Fibroblast of lung (primary cell): Measurements from ENCODE around the gene ZSCAN2. TPM values are rescaled to one million over a fixed set of nuclear protein-coding genes. Genes with fewer than 3 reads are reported as not detected.

Experiments
- DNase-seq, 2 donors: peaks; one replicate each; pipeline versions ENCODE4 v3.0.0 to v3.0.0-alpha.2; 2010; ENCODE audit warnings: low read depth in 2 of 2
- H2AFZ ChIP-seq: 2 replicates; pipeline ENCODE4 v1.5.1; 2012; ENCODE audit warnings: low read length, control low read depth, inconsistent platforms
- H3K27ac ChIP-seq: 2 replicates; pipeline ENCODE4 v1.5.1; 2011; ENCODE audit warnings: low read length, control low read depth; ENCODE audit not compliant: insufficient read depth
- H3K27me3 ChIP-seq: 2 replicates; pipeline ENCODE4 v1.5.1; 2011; ENCODE audit warnings: mild to moderate bottlenecking, low read length; ENCODE audit not compliant: control insufficient read depth, insufficient read depth
- H3K36me3 ChIP-seq: 2 replicates; pipeline ENCODE4 v1.5.1; 2011; ENCODE audit warnings: low read length; ENCODE audit not compliant: control insufficient read depth, insufficient read depth
- H3K4me1 ChIP-seq: 2 replicates; pipeline ENCODE4 v1.5.1; 2011; ENCODE audit warnings: low read length; ENCODE audit not compliant: control insufficient read depth, insufficient read depth; ENCODE audit errors: extremely low read depth
- H3K4me2 ChIP-seq: 2 replicates; pipeline ENCODE4 v1.5.1; 2011; ENCODE audit warnings: low read length, control low read depth; ENCODE audit not compliant: insufficient read depth; ENCODE audit errors: extremely low read depth
- H3K4me3 ChIP-seq, 4 experiments: fragments of 200-600 bp in 1 of 4; sonication (generic) in 1 of 4; replicated peaks in 1 of 4; 2 replicates each; pipeline ENCODE4 v1.5.1; 2011 to 2016; ENCODE audit warnings: low read length in 4 of 4, low read depth in 3 of 4, mild to moderate bottlenecking in 3 of 4, control low read depth in 2 of 4, inconsistent platforms in 1 of 4, mixed read lengths in 1 of 4; ENCODE audit not compliant: insufficient read depth in 1 of 4; ENCODE audit errors: control extremely low read depth in 1 of 4
- H3K79me2 ChIP-seq: 2 replicates; pipeline ENCODE4 v1.5.1; 2012; ENCODE audit warnings: mild to moderate bottlenecking, low read length, inconsistent platforms; ENCODE audit not compliant: control insufficient read depth, insufficient read depth
- H3K9ac ChIP-seq: 2 replicates; pipeline ENCODE4 v1.5.1; 2011; ENCODE audit warnings: mild to moderate bottlenecking, low read length, control low read depth; ENCODE audit not compliant: insufficient read depth
- H3K9me3 ChIP-seq: 2 replicates; pipeline ENCODE4 v1.5.1; 2012; ENCODE audit warnings: low read depth, low read length; ENCODE audit not compliant: control insufficient read depth, insufficient read depth
- H4K20me1 ChIP-seq: 2 replicates; pipeline ENCODE4 v1.5.1; 2011; ENCODE audit warnings: low read length; ENCODE audit not compliant: control insufficient read depth, insufficient read depth; ENCODE audit errors: extremely low read depth
- EZH2 ChIP-seq: IDR thresholded peaks from 2 replicates; pipeline ENCODE4 v1.5.1; 2012; ENCODE audit warnings: low read length, control low read depth, mild to moderate bottlenecking; ENCODE audit errors: missing control alignments
- polyA plus RNA-seq, 2 donors: library from polyadenylated mRNA; depleted of rRNA in 1 of 2; stranded (reverse) in 1 of 2; unstranded in 1 of 2; fragments of >200 nt; gene quantifications; 2 replicates each; pipeline ENCODE4 v1.2.1, GENCODE V29; 2011 to 2012; ENCODE audit warnings: missing spikeins in 1 of 2
- total RNA-seq: library from RNA; depleted of rRNA; stranded (reverse); fragments of >200 nt; gene quantifications from 2 replicates; pipeline ENCODE4 v1.2.1, GENCODE V29; 2014
- TF ChIP-seq, protein P1 (sequence below), 2 donors: IDR thresholded peaks in 1 of 2; conservative IDR thresholded peaks in 1 of 2; 1 replicate in 1 of 2; 2 replicates in 1 of 2; pipeline ENCODE4 v1.5.1; 2011 to 2012; ENCODE audit warnings: low read length in 2 of 2, control low read depth in 1 of 2, inconsistent platforms in 1 of 2, low read depth in 1 of 2, mild to moderate bottlenecking in 1 of 2

Gene ZSCAN2
- total and polyA plus RNA-seq, 2 donors (not counting 1 experiment from before 2014, with no cell fraction given), result 6.4 to 9.2 TPM

DNA sequence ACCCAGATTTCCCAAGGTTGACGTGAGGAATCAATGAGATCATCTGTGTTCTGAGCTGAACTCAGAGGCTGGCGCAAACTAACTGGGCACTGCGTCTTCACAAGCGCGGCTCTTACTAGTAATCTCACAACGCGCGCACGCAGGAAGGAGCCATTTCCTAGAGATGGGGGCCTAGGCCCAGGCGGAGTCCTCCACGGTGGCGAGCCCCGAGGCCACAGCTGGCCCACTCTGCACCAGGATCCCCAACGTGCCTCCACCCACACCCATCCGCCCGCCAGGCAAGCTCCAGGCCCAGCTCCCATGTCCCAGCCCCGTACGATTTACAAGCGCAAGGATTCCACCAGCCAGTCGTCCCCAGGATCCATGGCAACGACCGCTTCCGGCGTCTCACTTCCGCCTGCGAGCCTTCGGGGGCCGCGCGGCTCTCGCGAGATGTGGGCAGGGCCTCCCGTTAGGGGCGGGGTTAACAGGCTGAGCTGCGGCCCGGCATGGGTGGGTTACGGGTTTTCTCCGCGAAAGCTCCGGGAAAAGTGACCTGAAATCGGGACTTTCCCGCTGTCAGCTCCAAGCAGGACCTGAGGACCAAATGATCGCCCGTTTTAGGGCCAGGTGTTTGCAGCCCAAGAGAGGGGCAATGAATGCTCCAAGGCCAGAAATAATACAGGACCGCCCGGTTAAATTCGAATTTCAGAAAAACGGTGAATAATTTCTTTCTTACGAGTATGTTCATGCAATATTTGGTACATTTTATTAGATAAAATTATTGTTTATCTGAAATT, 53.3 kb downstream of the ZSCAN2 start, which contains the start of gene WDR73:
TSS of gene WDR73 (minus strand) at position 374 of the 779 bp plus-strand sequence. CDS start at position 365, 9 bp downstream.
- peak within 1 kb of the TSS; percentile 72 for H2AFZ ChIP-seq
- peak within 1 kb of the TSS; percentile 93 for H3K27ac ChIP-seq
- no peak for TF ChIP-seq EZH2
- TF ChIP-seq, protein P1, sequence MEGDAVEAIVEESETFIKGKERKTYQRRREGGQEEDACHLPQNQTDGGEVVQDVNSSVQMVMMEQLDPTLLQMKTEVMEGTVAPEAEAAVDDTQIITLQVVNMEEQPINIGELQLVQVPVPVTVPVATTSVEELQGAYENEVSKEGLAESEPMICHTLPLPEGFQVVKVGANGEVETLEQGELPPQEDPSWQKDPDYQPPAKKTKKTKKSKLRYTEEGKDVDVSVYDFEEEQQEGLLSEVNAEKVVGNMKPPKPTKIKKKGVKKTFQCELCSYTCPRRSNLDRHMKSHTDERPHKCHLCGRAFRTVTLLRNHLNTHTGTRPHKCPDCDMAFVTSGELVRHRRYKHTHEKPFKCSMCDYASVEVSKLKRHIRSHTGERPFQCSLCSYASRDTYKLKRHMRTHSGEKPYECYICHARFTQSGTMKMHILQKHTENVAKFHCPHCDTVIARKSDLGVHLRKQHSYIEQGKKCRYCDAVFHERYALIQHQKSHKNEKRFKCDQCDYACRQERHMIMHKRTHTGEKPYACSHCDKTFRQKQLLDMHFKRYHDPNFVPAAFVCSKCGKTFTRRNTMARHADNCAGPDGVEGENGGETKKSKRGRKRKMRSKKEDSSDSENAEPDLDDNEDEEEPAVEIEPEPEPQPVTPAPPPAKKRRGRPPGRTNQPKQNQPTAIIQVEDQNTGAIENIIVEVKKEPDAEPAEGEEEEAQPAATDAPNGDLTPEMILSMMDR (conservative IDR thresholded peaks at IDR 0.05 in 1 of 2, IDR thresholded peaks at IDR 0.05 in 1 of 2; ENCODE audit: low read depth in 1 of 2, low read length in 2 of 2), result no peak
- peaks cover 16% of the 10 kb centered on the region for H3K79me2 ChIP-seq
- peaks cover 11% of the 10 kb centered on the region for H3K4me1 ChIP-seq
- peak within 1 kb of the TSS; percentile 59 to 99 (median 86) for H3K4me3 ChIP-seq
- peak; percentile 91 to 94 for DNase-seq
- H3K9me3 ChIP-seq, result no peaks in the 10 kb centered on the region
- H3K4me2 ChIP-seq, result peak within 1 kb of the TSS; percentile 95
- no peaks in the 10 kb centered on the region for H4K20me1 ChIP-seq
- peaks cover 9% of the 10 kb centered on the region for H3K36me3 ChIP-seq
- H3K9ac ChIP-seq, result peak within 1 kb of the TSS; percentile 83
- no peaks in the 10 kb centered on the region for H3K27me3 ChIP-seq

DNA sequence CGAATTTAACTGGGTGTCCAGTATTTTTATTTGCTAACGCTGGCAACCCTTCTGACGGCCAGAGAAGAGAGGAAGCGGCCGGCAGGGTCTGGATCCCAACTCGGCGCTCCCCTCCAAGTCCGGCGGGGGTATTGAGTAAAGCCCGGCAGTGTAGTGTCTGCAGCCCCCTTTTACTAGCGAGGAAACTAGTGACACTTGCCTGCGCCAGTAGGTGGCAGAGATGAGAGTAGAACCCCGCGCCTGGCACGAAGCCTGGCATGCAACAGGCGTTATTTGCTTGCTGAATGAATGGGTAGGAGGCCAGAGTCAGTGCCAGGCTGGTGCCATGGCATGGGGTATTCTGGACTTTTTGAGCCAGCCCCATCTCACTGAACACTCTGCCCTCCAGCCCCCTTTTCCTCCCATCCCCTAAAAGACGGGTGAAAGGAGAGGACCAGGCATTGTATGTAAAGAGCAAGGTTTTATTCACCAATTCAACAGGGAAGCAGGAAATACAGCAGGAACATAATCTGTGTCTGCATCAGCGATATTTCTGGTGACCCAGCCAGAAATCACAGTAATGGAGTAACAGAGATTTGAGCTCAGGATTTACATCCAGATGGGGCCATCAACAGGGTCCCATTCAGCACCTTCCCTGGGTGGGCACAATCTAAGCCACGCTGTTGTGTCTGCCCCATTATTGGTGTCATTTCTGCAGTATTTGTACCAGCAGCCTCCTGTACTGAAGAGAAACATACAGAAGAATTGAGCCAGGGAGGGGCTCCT, 54.1 kb downstream of the ZSCAN2 start:
- peak overlapping the region; percentile 90 for H3K4me2 ChIP-seq
- H3K4me1 ChIP-seq, result peaks cover 11% of the 10 kb centered on the region
- no peaks in the 10 kb centered on the region for H3K9me3 ChIP-seq
- H3K79me2 ChIP-seq, result peaks cover 16% of the 10 kb centered on the region
- TF ChIP-seq, protein P1 (conservative IDR thresholded peaks at IDR 0.05 in 1 of 2, IDR thresholded peaks at IDR 0.05 in 1 of 2; ENCODE audit: low read depth in 1 of 2, low read length in 2 of 2), result peak; percentile 60 to 68
- TF ChIP-seq EZH2, result no peak
- peak overlapping the region; percentile 59 to 99 (median 86) for H3K4me3 ChIP-seq
- peak; percentile 75 to 82 for DNase-seq
- H4K20me1 ChIP-seq, result no peaks in the 10 kb centered on the region
- H3K27me3 ChIP-seq, result no peaks in the 10 kb centered on the region
- no peak overlapping the region for H2AFZ ChIP-seq
- H3K27ac ChIP-seq, result peak overlapping the region; percentile 93
- peak overlapping the region; percentile 83 for H3K9ac ChIP-seq
- peaks cover 8% of the 10 kb centered on the region for H3K36me3 ChIP-seq

DNA sequence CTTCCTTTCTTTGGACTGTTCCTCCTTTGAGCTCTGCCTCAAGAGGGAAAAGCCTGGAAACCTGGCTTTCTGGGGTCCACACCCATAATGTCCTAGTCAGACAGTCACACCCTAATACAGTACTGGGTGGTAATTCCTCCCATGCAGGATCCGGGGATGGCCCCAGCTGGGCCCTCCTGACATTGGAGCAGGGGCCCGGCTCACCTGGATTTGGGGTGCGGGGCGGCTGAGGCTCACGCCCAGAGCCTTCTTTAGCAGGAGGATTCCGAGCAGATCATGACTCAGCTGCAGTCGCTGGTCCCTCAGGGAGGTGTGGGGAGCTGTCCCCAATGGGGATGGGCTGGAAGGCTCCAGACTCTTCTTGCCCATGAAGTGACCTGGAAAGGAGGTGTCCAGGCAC, 56.2 kb downstream of the ZSCAN2 start:
- Histone ChIP-seq H3K27ac (no peak overlapping the region), H3K9ac (no peak overlapping the region), H3K36me3 (peaks cover 6% of the 10 kb centered on the region), H4K20me1 (no peaks in the 10 kb centered on the region), H3K27me3 (no peaks in the 10 kb centered on the region), H3K4me3 (no peak overlapping the region), H3K9me3 (no peaks in the 10 kb centered on the region), H3K79me2 (peaks cover 16% of the 10 kb centered on the region), H3K4me2 (peak overlapping the region; percentile 79), H2AFZ (no peak overlapping the region), H3K4me1 (peaks cover 11% of the 10 kb centered on the region)
- DNase-seq, result no peak
- TF ChIP-seq, protein P1 (conservative IDR thresholded peaks at IDR 0.05 in 1 of 2, IDR thresholded peaks at IDR 0.05 in 1 of 2; ENCODE audit: low read depth in 1 of 2, low read length in 2 of 2), result no peak
- TF ChIP-seq EZH2, result no peak
